Measurements from ENCODE around the gene SRSF8.

DNA sequence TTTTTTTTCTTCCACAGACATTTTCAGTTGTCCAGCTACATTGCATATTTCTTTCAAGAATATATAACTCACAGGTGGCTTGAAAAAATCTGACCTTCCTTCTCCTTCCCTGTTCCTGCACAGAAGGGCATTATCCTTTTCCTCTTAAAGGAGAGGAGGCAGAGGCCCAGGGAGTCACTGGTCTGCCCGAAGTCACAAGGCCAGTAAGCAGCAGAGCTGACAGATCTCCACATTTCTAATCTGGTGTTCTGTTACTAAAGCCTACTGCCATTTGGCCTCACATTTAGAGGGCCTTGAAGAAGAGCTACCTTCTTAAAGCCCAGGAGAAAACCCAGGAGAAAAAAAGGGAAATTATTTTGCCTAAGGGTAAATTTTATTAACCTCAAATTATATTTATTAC is 35.2 kb downstream of the SRSF8 start:
- no peak for TF ChIP-seq ELF4 (IDR thresholded peaks at IDR 0.05)
- no peak for TF ChIP-seq FOXM1 (IDR thresholded peaks at IDR 0.05; ENCODE audit: borderline replicate concordance)
- no peak for TF ChIP-seq SP1 (IDR thresholded peaks at IDR 0.05)
- TF ChIP-seq NFRKB (IDR thresholded peaks at IDR 0.05), result no peak
- no peak for TF ChIP-seq FOXK2 (IDR thresholded peaks at IDR 0.05)
- no peak for TF ChIP-seq LEF1 (IDR thresholded peaks at IDR 0.05; ENCODE audit: borderline replicate concordance)
- TF ChIP-seq FOXA1 (IDR thresholded peaks at IDR 0.05), result no peak
- no peak for TF ChIP-seq ZNF384 (IDR thresholded peaks at IDR 0.05)

Data from HEK293T (cell line).